ENCODE measurements around the gene PLSCR4.

- TF ChIP-seq CTCF (IDR thresholded peaks at IDR 0.05), result no peak
- TF ChIP-seq POLR2A (IDR thresholded peaks at IDR 0.05), result no peak
These were observed 73.8 kb downstream of the PLSCR4 start for GRCh38 chr3:146177072-146177471.
